Body of pancreas (tissue), 4 donors: ENCODE data around the gene PLA2G4D.

ENCODE experiments used
- POLR2A ChIP-seq, 3 donors: fragments of 450-650 bp; IDR thresholded peaks; one replicate each; pipeline ENCODE4 v1.6.1; 2016; ENCODE audit warnings: antibody characterized with exemption in 3 of 3, mild to moderate bottlenecking in 2 of 3
- TF ChIP-seq, protein P1 (sequence below), 7 experiments: fragments of 450-650 bp in 4 of 7; fragments of 200-600 bp in 3 of 7; sonication (generic) in 3 of 7; IDR thresholded peaks; one replicate each; pipeline ENCODE4 v1.5.1; 2016 to 2019; ENCODE audit warnings: antibody characterized with exemption in 7 of 7

DNA sequence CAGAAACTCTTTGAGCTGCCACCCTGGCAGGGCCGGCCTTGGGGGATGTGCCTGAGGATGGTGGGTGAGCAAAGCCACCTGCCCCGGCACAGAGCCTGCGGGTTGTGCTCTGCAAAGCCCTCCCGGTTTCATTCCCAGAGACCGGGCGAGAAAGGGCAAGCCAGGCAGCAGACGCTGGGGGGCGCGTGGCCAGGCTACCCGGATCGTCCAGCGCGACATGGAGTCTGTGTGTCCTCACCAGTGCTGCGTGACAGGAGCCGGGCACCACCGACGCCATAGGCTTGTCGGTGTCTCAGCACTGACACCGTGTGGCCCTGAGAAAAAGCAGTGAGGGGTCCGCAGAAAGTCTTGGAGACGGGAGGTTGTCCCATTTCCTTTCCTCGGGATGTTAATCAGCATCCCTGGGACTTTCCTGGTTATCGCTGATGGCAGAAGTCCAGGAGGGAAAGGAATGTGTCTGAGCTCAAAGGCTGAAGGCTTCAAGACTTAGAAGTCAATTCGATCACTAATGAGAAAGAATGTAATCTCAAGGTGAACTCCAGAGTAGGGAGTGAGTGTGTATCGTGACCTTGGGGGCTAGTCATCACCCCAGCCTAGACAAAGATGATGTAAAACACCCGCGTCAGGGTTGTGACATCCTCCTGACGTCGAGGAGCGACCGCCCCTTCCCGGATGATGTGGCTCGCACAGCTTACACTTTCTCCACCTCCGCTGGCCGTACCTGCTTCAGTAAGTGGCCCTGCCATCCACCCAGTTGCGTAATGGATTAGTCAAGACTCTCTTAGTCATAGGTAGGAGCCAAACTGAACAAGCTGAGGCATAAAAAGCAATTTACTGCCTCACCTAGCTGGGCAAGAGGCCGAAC is 37.2 kb downstream of the PLA2G4D start:
- TF ChIP-seq, protein P1, sequence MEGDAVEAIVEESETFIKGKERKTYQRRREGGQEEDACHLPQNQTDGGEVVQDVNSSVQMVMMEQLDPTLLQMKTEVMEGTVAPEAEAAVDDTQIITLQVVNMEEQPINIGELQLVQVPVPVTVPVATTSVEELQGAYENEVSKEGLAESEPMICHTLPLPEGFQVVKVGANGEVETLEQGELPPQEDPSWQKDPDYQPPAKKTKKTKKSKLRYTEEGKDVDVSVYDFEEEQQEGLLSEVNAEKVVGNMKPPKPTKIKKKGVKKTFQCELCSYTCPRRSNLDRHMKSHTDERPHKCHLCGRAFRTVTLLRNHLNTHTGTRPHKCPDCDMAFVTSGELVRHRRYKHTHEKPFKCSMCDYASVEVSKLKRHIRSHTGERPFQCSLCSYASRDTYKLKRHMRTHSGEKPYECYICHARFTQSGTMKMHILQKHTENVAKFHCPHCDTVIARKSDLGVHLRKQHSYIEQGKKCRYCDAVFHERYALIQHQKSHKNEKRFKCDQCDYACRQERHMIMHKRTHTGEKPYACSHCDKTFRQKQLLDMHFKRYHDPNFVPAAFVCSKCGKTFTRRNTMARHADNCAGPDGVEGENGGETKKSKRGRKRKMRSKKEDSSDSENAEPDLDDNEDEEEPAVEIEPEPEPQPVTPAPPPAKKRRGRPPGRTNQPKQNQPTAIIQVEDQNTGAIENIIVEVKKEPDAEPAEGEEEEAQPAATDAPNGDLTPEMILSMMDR (IDR thresholded peaks at IDR 0.05): peak; percentile 28 to 67 (median 47)
- TF ChIP-seq POLR2A (IDR thresholded peaks at IDR 0.05): peak in 2 of 3 donors; percentile 12 to 24
